CD14-positive monocyte (primary cell): ENCODE data around the gene AIPL1. TPM values are rescaled to one million over a fixed set of nuclear protein-coding genes. Genes with fewer than 3 reads are reported as not detected.

Experiments
- DNase-seq, 3 donors: peaks; one replicate each; pipeline ENCODE4 v3.0.0-alpha.2; 2011 to 2022
- H2AFZ ChIP-seq: 2 replicates; pipeline ENCODE4 v1.6.0; 2012; ENCODE audit warnings: mild to moderate bottlenecking, low read depth, low read length, inconsistent platforms; ENCODE audit not compliant: insufficient read depth, poor library complexity, severe bottlenecking
- H3K27ac ChIP-seq, 2 donors: 1 replicate in 1 of 2; 2 replicates in 1 of 2; pipeline ENCODE4 v1.5.1; 2012 to 2013; ENCODE audit warnings: low read length in 2 of 2, control low read depth in 1 of 2, inconsistent platforms in 1 of 2, low read depth in 1 of 2, mild to moderate bottlenecking in 1 of 2
- H3K27me3 ChIP-seq, 2 donors: one replicate each; pipeline versions ENCODE4 v1.6.0 to v1.6.1; 2011 to 2013; ENCODE audit warnings: low read length in 2 of 2; ENCODE audit not compliant: control insufficient read depth in 2 of 2, insufficient read depth in 2 of 2
- H3K36me3 ChIP-seq, 2 donors: replicated peaks in 1 of 2; 1 replicate in 1 of 2; 2 replicates in 1 of 2; pipeline versions ENCODE4 v1.5.1 to v1.6.1; 2012 to 2013; ENCODE audit warnings: low read length in 2 of 2, control low read depth in 1 of 2, inconsistent platforms in 1 of 2, mild to moderate bottlenecking in 1 of 2; ENCODE audit not compliant: insufficient read depth in 2 of 2, control insufficient read depth in 1 of 2
- H3K4me1 ChIP-seq, 2 donors: 1 replicate in 1 of 2; 2 replicates in 1 of 2; pipeline versions ENCODE4 v1.5.1 to v1.6.1; 2012 to 2013; ENCODE audit warnings: low read length in 2 of 2, control low read depth in 1 of 2, inconsistent platforms in 1 of 2, mild to moderate bottlenecking in 1 of 2, moderate library complexity in 1 of 2; ENCODE audit not compliant: insufficient read depth in 2 of 2, control insufficient read depth in 1 of 2
- H3K4me2 ChIP-seq: replicated peaks from 2 replicates; pipeline ENCODE3; 2012; ENCODE audit warnings: low read length, moderate library complexity, mild to moderate bottlenecking; ENCODE audit not compliant: poor library complexity, severe bottlenecking; ENCODE audit errors: extremely low read depth
- H3K4me3 ChIP-seq, 3 experiments: fragments of 200-600 bp in 1 of 3; sonication (generic) in 1 of 3; replicated peaks in 1 of 3; 1 replicate in 2 of 3; 2 replicates in 1 of 3; pipeline ENCODE4 v1.5.1; 2011 to 2013; ENCODE audit warnings: low read length in 3 of 3, mild to moderate bottlenecking in 3 of 3, control low read depth in 2 of 3, low read depth in 2 of 3, inconsistent platforms in 1 of 3, moderate library complexity in 1 of 3
- H3K79me2 ChIP-seq: 2 replicates; pipeline ENCODE4 v1.6.0; 2012; ENCODE audit warnings: mild to moderate bottlenecking, control low read depth, inconsistent platforms, low read length, moderate library complexity; ENCODE audit not compliant: insufficient read depth
- H3K9ac ChIP-seq: 2 replicates; pipeline ENCODE4 v1.6.0; 2017; ENCODE audit warnings: low read length, mild to moderate bottlenecking; ENCODE audit not compliant: insufficient read depth, poor library complexity, severe bottlenecking
- H3K9me3 ChIP-seq, 2 donors: replicated peaks in 1 of 2; 1 replicate in 1 of 2; 2 replicates in 1 of 2; pipeline versions ENCODE4 v1.5.1 to v1.6.1; 2012 to 2013; ENCODE audit warnings: low read length in 2 of 2, control low read depth in 1 of 2; ENCODE audit not compliant: control insufficient read depth in 1 of 2, insufficient read depth in 1 of 2
- H4K20me1 ChIP-seq: 2 replicates; pipeline ENCODE4 v1.6.0; 2012; ENCODE audit warnings: mild to moderate bottlenecking, low read length, control low read depth, moderate library complexity; ENCODE audit not compliant: insufficient read depth
- H3K27ac Mint-ChIP-seq, 7 donors: one replicate each; pipeline ENCODE4 v1.8.0; 2020; ENCODE audit warnings: mild to moderate bottlenecking in 7 of 7, mixed read lengths in 7 of 7, moderate library complexity in 6 of 7, inconsistent platforms in 2 of 7
- H3K27me3 Mint-ChIP-seq, 3 donors: one replicate each; pipeline ENCODE4 v1.8.0; 2021 to 2022; ENCODE audit warnings: low read depth in 3 of 3, mild to moderate bottlenecking in 3 of 3, mixed read lengths in 3 of 3, moderate library complexity in 3 of 3, inconsistent platforms in 1 of 3
- H3K36me3 Mint-ChIP-seq, 2 donors: one replicate each; pipeline ENCODE4 v1.8.0; 2020; ENCODE audit warnings: mixed read lengths in 2 of 2, inconsistent platforms in 1 of 2, mild to moderate bottlenecking in 1 of 2
- H3K4me1 Mint-ChIP-seq: one replicate; pipeline ENCODE4 v1.8.0; 2020; ENCODE audit warnings: mild to moderate bottlenecking, mixed read lengths
- H3K4me3 Mint-ChIP-seq, 2 donors: one replicate each; pipeline ENCODE4 v1.8.0; 2020; ENCODE audit warnings: mild to moderate bottlenecking in 2 of 2, mixed read lengths in 2 of 2, moderate library complexity in 1 of 2
- H3K9me3 Mint-ChIP-seq, 7 donors: one replicate each; pipeline ENCODE4 v1.8.0; 2020 to 2022; ENCODE audit warnings: mixed read lengths in 7 of 7, mild to moderate bottlenecking in 6 of 7, moderate library complexity in 6 of 7, inconsistent platforms in 2 of 7
- CTCF ChIP-seq: fragments of 200-600 bp; IDR thresholded peaks from one replicate; pipeline ENCODE4 v1.8.0; 2022; ENCODE audit warnings: antibody characterized with exemption, mild to moderate bottlenecking
- WGBS: methylation state at CpG from one replicate; pipeline ENCODE4 v1.1.5; 2013; ENCODE audit warnings: missing lambda C conversion rate; ENCODE audit not compliant: insufficient coverage; 5-methylcytosine and 5-hydroxymethylcytosine counted together
- intact Hi-C, 2 donors: fragments of 100-400 bp; cut with micrococcal nuclease; formaldehyde crosslinking; loops; one replicate each; pipeline versions ENCODE4 v1.15.0 to v1.15.1; 2023
- polyA plus RNA-seq, 3 donors: library from polyadenylated mRNA; depleted of rRNA in 1 of 3; unstranded in 2 of 3; stranded (reverse) in 1 of 3; fragments of 300-500 nt in 2 of 3; fragments of >200 nt in 1 of 3; fragmentation: Illumina TruSeq in 2 of 3; gene quantifications; 1 replicate in 2 of 3; 2 replicates in 1 of 3; pipeline ENCODE4 v1.2.3, GENCODE V29; 2012 to 2021

The AIPL1 gene
- polyA plus RNA-seq, 3 donors, result not detected

DNA sequence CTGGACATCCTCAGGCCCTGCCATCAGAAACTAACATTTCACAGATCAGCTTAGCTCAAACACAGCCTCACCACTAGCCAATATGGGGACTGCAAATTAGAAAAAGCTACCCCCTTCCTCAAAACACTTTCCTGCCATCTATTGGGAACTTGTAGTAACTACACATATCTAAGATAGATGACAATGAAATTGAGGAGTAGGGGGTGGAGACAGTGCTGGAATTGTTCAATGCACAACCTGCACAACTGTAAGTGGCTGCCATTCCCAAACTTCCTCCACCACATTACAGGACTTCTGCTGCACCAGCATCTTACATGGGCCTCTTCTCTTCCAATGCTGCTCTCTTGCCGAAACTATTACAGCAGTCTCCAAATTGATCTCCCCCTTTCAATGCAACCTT is 21.9 kb downstream of the AIPL1 start:
- peaks cover 9 to 26% (median 11%) of the 10 kb centered on the region in 3 donors for H3K27me3 Mint-ChIP-seq
- Histone ChIP-seq H3K79me2 (no peaks in the 10 kb centered on the region), H3K27ac (no peak overlapping the region), H3K27me3 (no peaks in the 10 kb centered on the region), H3K36me3 (no peaks in the 10 kb centered on the region), H3K9ac (no peak overlapping the region), H3K4me3 (no peak overlapping the region), H4K20me1 (no peaks in the 10 kb centered on the region), H3K4me2 (no peak overlapping the region), H3K9me3 (no peaks in the 10 kb centered on the region), H3K4me1 (no peaks in the 10 kb centered on the region), H2AFZ (no peak overlapping the region)
- H3K4me1 Mint-ChIP-seq, result no peaks in the 10 kb centered on the region
- intact Hi-C loops, result no loop called here
- no peak overlapping the region for H3K4me3 Mint-ChIP-seq
- no peaks in the 10 kb centered on the region for H3K36me3 Mint-ChIP-seq
- no peak for DNase-seq
- 82% methylated on average over 1 of the region's 1 CpG for WGBS
- peak; percentile 38 for TF ChIP-seq CTCF
- H3K9me3 Mint-ChIP-seq, result peaks cover 0 to 2% (median 0%) of the 10 kb centered on the region in 7 donors
- H3K27ac Mint-ChIP-seq, result no peak overlapping the region

- Histone ChIP-seq H3K27me3 (no peaks in the 10 kb centered on the region), H4K20me1 (no peaks in the 10 kb centered on the region), H3K36me3 (no peaks in the 10 kb centered on the region), H3K9ac (no peak overlapping the region), H3K79me2 (no peaks in the 10 kb centered on the region), H3K4me1 (no peaks in the 10 kb centered on the region), H3K4me2 (no peak overlapping the region), H3K9me3 (no peaks in the 10 kb centered on the region), H3K27ac (no peak overlapping the region), H2AFZ (no peak overlapping the region), H3K4me3 (no peak overlapping the region)
- no peaks in the 10 kb centered on the region for H3K4me1 Mint-ChIP-seq
- no peak overlapping the region for H3K27ac Mint-ChIP-seq
- peaks cover 5 to 17% (median 9%) of the 10 kb centered on the region in 3 donors for H3K27me3 Mint-ChIP-seq
- WGBS, result 77% methylated on average over 5 of the region's 10 CpGs
- H3K36me3 Mint-ChIP-seq, result no peaks in the 10 kb centered on the region
- peaks cover 0 to 2% (median 0%) of the 10 kb centered on the region in 7 donors for H3K9me3 Mint-ChIP-seq
- no peak for DNase-seq
- TF ChIP-seq CTCF, result no peak
- intact Hi-C loops, result no loop called here
- H3K4me3 Mint-ChIP-seq, result no peak overlapping the region
These were observed 26.2 kb downstream of the AIPL1 start for GRCh38 chr17:6408735-6409134.
